GM12801 (cell line): ENCODE data around the gene STAG3.
"Not testable (repeated sequence)": the region's sequence is repeated elsewhere in the genome, so short reads cannot be mapped to it uniquely, and the experiment has no call there.

Source experiments
- CTCF ChIP-seq: IDR thresholded peaks from one replicate; pipeline ENCODE4 v1.5.1; 2011; ENCODE audit warnings: control low read depth; ENCODE audit not compliant: insufficient read length; ENCODE audit errors: extremely low read depth

STAG3 gene

GRCh38 chr7:100219801-100220585, 42.3 kb downstream of the STAG3 start, which contains the start of gene PVRIG:
PVRIG (plus strand) TSS chr7:100219949; CDS start chr7:100219971, 22 bp downstream.
- not testable (repeated sequence) for TF ChIP-seq CTCF

GRCh38 chr7:100220586-100221230, 43.0 kb downstream of the STAG3 start:
- no peak for TF ChIP-seq CTCF

GRCh38 chr7:100221231-100221718, 43.6 kb downstream of the STAG3 start:
- no peak for TF ChIP-seq CTCF

- TF ChIP-seq CTCF, result no peak
Observed at GRCh38 chr7:100221767-100222444, 44.2 kb downstream of the STAG3 start.

GRCh38 chr7:100222445-100223132, 44.9 kb downstream of the STAG3 start:
- no peak for TF ChIP-seq CTCF

GRCh38 chr7:100247152-100247757, 69.5 kb downstream of the STAG3 start:
- no peak for TF ChIP-seq CTCF
